Measurements from ENCODE around the gene ACE.

The ACE gene

GRCh38 chr17:63440770-63441335 lies 36.0 kb upstream of the ACE start:
- CTCF ChIA-PET, result interaction anchor here (0.6 to 4.9 kb wide), 4 partner anchors 15 to 167 kb away, joined by 3 to 35 read pairs (median 6); partner anchors contain the start of gene ACE

GRCh38 chr17:63441654-63442053 lies 35.2 kb upstream of the ACE start:
- no peaks in the 10 kb centered on the region for H3K36me3 ChIP-seq (ENCODE audit: control insufficient read depth in 2 of 2, insufficient read depth in 1 of 2, low read length in 2 of 2)
- no peaks in the 10 kb centered on the region for H3K9me3 ChIP-seq (ENCODE audit: control insufficient read depth, insufficient read depth, low read depth, low read length)
- CTCF ChIA-PET, result interaction anchor here (1.1 to 4.9 kb wide), 2 partner anchors 16 to 38 kb away, joined by 4 to 35 read pairs; partner anchors contain the start of gene ACE
- POLR2A ChIA-PET, result no interaction called here
- H3K4me3 ChIP-seq (ENCODE audit: low read depth, low read length), result no peak overlapping the region
- H3K4me1 ChIP-seq (ENCODE audit: control insufficient read depth, insufficient read depth, low read length), result 0 out of 2 replicates have a peak, but pooled peaks cover 2% of the 10 kb centered on the region
- H3K27ac ChIP-seq (ENCODE audit: extremely low read depth, low read depth, low read length), result no peak overlapping the region
- TF ChIP-seq ZNF837 (tag by site-specific recombination; IDR thresholded peaks at IDR 0.05), result no peak
- TF ChIP-seq ZBTB11 (tag by site-specific recombination; conservative IDR thresholded peaks at IDR 0.05; ENCODE audit: low read depth), result no peak
- no peak for TF ChIP-seq ZNF155 (tag by site-specific recombination; IDR thresholded peaks at IDR 0.05)
- no peak for TF ChIP-seq AEBP2 (tag by site-specific recombination; IDR thresholded peaks at IDR 0.05; ENCODE audit: borderline replicate concordance)
- TF ChIP-seq ZNF114 (tag by site-specific recombination; IDR thresholded peaks at IDR 0.05), result no peak
- TF ChIP-seq ZNF510 (tag by site-specific recombination; IDR thresholded peaks at IDR 0.05; ENCODE audit: insufficient replicate concordance), result no peak
- no peak for TF ChIP-seq ZNF211 (tag by site-specific recombination; IDR thresholded peaks at IDR 0.05; ENCODE audit: low read depth)
- no peak for TF ChIP-seq ZNF223 (tag by site-specific recombination; IDR thresholded peaks at IDR 0.05)
- TF ChIP-seq PATZ1 (tag by site-specific recombination; IDR thresholded peaks at IDR 0.05), result no peak
- TF ChIP-seq ZNF354C (tag by site-specific recombination; IDR thresholded peaks at IDR 0.05; ENCODE audit: borderline replicate concordance, low read depth), result no peak
- no peak for TF ChIP-seq REPIN1 (tag by site-specific recombination; IDR thresholded peaks at IDR 0.05; ENCODE audit: low read depth)
- TF ChIP-seq KLF16 (tag by site-specific recombination; IDR thresholded peaks at IDR 0.05), result no peak
- TF ChIP-seq ZFP3 (tag by site-specific recombination; IDR thresholded peaks at IDR 0.05; ENCODE audit: low read depth), result no peak
- TF ChIP-seq YY2 (tag by site-specific recombination; IDR thresholded peaks at IDR 0.05), result no peak
- no peak for TF ChIP-seq ZNF416 (tag by site-specific recombination; IDR thresholded peaks at IDR 0.05)
- TF ChIP-seq ZNF138 (tag by site-specific recombination; IDR thresholded peaks at IDR 0.05; ENCODE audit: borderline replicate concordance), result no peak
- TF ChIP-seq INSM2 (tag by site-specific recombination; IDR thresholded peaks at IDR 0.05), result no peak

More at GRCh38 chr17:63440770-63441335, 36.0 kb upstream of the ACE start:
- Histone ChIP-seq H3K27ac (ENCODE audit: extremely low read depth, low read depth, low read length) (no peak overlapping the region), H3K4me1 (ENCODE audit: control insufficient read depth, insufficient read depth, low read length) (no peaks in the 10 kb centered on the region), H3K9me3 (ENCODE audit: control insufficient read depth, insufficient read depth, low read depth, low read length) (no peaks in the 10 kb centered on the region), H3K36me3 (ENCODE audit: control insufficient read depth in 2 of 2, insufficient read depth in 1 of 2, low read length in 2 of 2) (no peaks in the 10 kb centered on the region), H3K4me3 (ENCODE audit: low read depth, low read length) (no peak overlapping the region)
- POLR2A ChIA-PET, result no interaction called here
- no peak for TF ChIP-seq ZFP69B (tag by site-specific recombination; IDR thresholded peaks at IDR 0.05)
- no peak for TF ChIP-seq ZNF423 (tag by site-specific recombination; IDR thresholded peaks at IDR 0.05)
- no peak for TF ChIP-seq ZNF571 (tag by site-specific recombination; IDR thresholded peaks at IDR 0.05)
- TF ChIP-seq SCRT2 (tag by site-specific recombination; IDR thresholded peaks at IDR 0.05), result no peak
- no peak for TF ChIP-seq ZNF624 (tag by site-specific recombination; IDR thresholded peaks at IDR 0.05)
- no peak for TF ChIP-seq ZNF354C (tag by site-specific recombination; IDR thresholded peaks at IDR 0.05; ENCODE audit: borderline replicate concordance, low read depth)
- TF ChIP-seq ZBTB1 (tag by site-specific recombination; IDR thresholded peaks at IDR 0.05), result no peak
- TF ChIP-seq ZNF280C (tag by site-specific recombination; IDR thresholded peaks at IDR 0.05), result no peak
- TF ChIP-seq MZF1 (tag by site-specific recombination; IDR thresholded peaks at IDR 0.05; ENCODE audit: borderline replicate concordance), result no peak

All from HEK293 (cell line).